PFSK-1 (cell line): ENCODE results near the gene LYSMD4.

Source experiments
- POLR2AphosphoS5 ChIP-seq: IDR thresholded peaks from 2 replicates; pipeline ENCODE4 v1.6.1; 2012; ENCODE audit warnings: low read depth, mild to moderate bottlenecking, control low read depth, low read length, moderate library complexity
- SIN3A ChIP-seq: IDR thresholded peaks from 2 replicates; pipeline ENCODE4 v1.6.1; 2012; ENCODE audit warnings: mild to moderate bottlenecking, low read length, moderate library complexity, borderline replicate concordance; ENCODE audit not compliant: insufficient read depth
- TAF1 ChIP-seq: IDR thresholded peaks from 2 replicates; pipeline ENCODE4 v1.6.1; 2012; ENCODE audit warnings: low read length, control low read depth, borderline replicate concordance; ENCODE audit not compliant: insufficient read depth

GRCh38 chr15:99736702-99737101 lies 3.5 kb upstream of the LYSMD4 start:
- no peak for TF ChIP-seq TAF1
- no peak for TF ChIP-seq SIN3A
- no peak for TF ChIP-seq POLR2AphosphoS5
